Heart right ventricle (tissue), 16 donors: Measurements from ENCODE around the gene MCL1. TPM values are rescaled to one million over a fixed set of nuclear protein-coding genes. Genes with fewer than 3 reads are reported as not detected.
"Not testable (repeated sequence)": the region's sequence is repeated elsewhere in the genome, so short reads cannot be mapped to it uniquely, and the experiment has no call there.

Experiments used
- ATAC-seq, 8 donors: fragments of 200-7000 bp; cut with Tn5 transposase; one replicate each; pipeline ENCODE4 v1.9.1; 2020; ENCODE audit warnings: mild to moderate bottlenecking in 8 of 8, moderate library complexity in 8 of 8, moderate number of reproducible peaks in 1 of 8
- DNase-seq, 2 donors: peaks; one replicate each; pipeline ENCODE4 v3.0.0-alpha.2; 2020
- H3K27ac ChIP-seq, 10 donors: fragments of 200-600 bp; sonication (generic) in 2 of 10; one replicate each; pipeline versions ENCODE4 v1.5.0 to v1.8.0; 2020 to 2022; ENCODE audit warnings: mild to moderate bottlenecking in 3 of 10
- H3K27me3 ChIP-seq, 7 donors: fragments of 200-600 bp; one replicate each; pipeline ENCODE4 v1.8.0; 2021 to 2022; ENCODE audit warnings: mild to moderate bottlenecking in 2 of 7
- H3K36me3 ChIP-seq, 9 donors: fragments of 200-600 bp; sonication (generic) in 1 of 9; one replicate each; pipeline versions ENCODE4 v1.5.0 to v1.8.0; 2020 to 2022; ENCODE audit warnings: mild to moderate bottlenecking in 2 of 9
- H3K4me1 ChIP-seq, 9 donors: fragments of 200-600 bp; sonication (generic) in 1 of 9; one replicate each; pipeline versions ENCODE4 v1.5.0 to v1.8.0; 2020 to 2022; ENCODE audit warnings: mild to moderate bottlenecking in 4 of 9
- H3K4me3 ChIP-seq, 10 donors: fragments of 200-600 bp; sonication (generic) in 2 of 10; one replicate each; pipeline versions ENCODE4 v1.5.0 to v1.8.0; 2020 to 2022; ENCODE audit warnings: mild to moderate bottlenecking in 7 of 10, moderate library complexity in 2 of 10
- H3K9me3 ChIP-seq, 11 donors: fragments of 200-600 bp in 10 of 11; sonication (generic) in 2 of 11; one replicate each; pipeline versions ENCODE4 v1.5.0 to v1.8.0; 2013 to 2022; ENCODE audit warnings: mild to moderate bottlenecking in 2 of 11, control low read depth in 1 of 11, moderate library complexity in 1 of 11
- WGBS, 2 donors: extraction: QIAGEN DNeasy Blood & Tissue Kit; methylation state at CpG; one replicate each; pipeline ENCODE4 v1.1.7; 2013; ENCODE audit warnings: inconsistent platforms in 1 of 2; 5-methylcytosine and 5-hydroxymethylcytosine counted together
- intact Hi-C, 10 donors: fragments of 100-400 bp; cut with DNase I; formaldehyde crosslinking; loops; one replicate each; pipeline versions ENCODE4 v1.11.1 to v1.14.2; 2022
- polyA plus RNA-seq, 2 donors: library from polyadenylated mRNA; stranded (reverse); fragments of 200-250 nt; gene quantifications; one replicate each; pipeline ENCODE4 v1.2.3, GENCODE V29; 2013
- total RNA-seq, 10 donors: library from RNA; stranded (reverse); fragmentation: NEBNext Ultra II Directional in 3 of 10; extraction: Animal tissue kit (Norgen Biotek cat#: 25700) in 3 of 10; gene quantifications; one replicate each; pipeline versions ENCODE4 v1.2.1 to v1.2.4, GENCODE V29; 2021 to 2023
- TF ChIP-seq, protein P1 (sequence below), 9 donors: fragments of 200-600 bp; sonication (generic) in 2 of 9; IDR thresholded peaks; one replicate each; pipeline versions ENCODE4 v1.5.0 to v1.8.0; 2021 to 2022; ENCODE audit warnings: antibody characterized with exemption in 9 of 9, mild to moderate bottlenecking in 5 of 9, moderate library complexity in 1 of 9
- donor health status: Arrhythmogenic right ventricular cardiomyopathy.
- donor health status: ischemic (EF 13 %, LVEDD 7.1; RV severe dilation, severe dysfunction).
- donor health status: healthy with polysubstance abuse.
- donor health status: DM: no; HTN: yes; CAD: no.
- donor health status: DM: no; HTN: no; CAD: no.
- donor health status: ischemic (EF 25% LVEDD 6.9; RV normal size, moderate dysfunction).
- donor health status: ischemic (EF 25% LVEDD 5.7; RV mildly dilated, moderate dysfunction).
- donor health status: healthy.
- donor health status: DM: yes; HTN: yes; CAD: no.
- donor health status: Ischemic cardiomyopathy.
- donor health status: ischemic (EF 35%, LVEDD 5.7; RV mildly dilated, moderate dysfunction).
- donor health status: nonischemic (EF 11% LVEDD 7.7; RV severe dilation, severe dysfunction).
- donor health status: DM: yes; HTN: yes; CAD: no.
- donor health status: PGD.
- donor health status: ischemic (EF 29% LVEDD 5.4; RV normal size, mild dysfunction).
- donor health status: nonischemic (EF 23%, LVEDD 6.1; RV moderate dilation, normal function).

MCL1 gene
- total and polyA plus RNA-seq, 12 donors = 54.3 to 155 (median 115) TPM

DNA sequence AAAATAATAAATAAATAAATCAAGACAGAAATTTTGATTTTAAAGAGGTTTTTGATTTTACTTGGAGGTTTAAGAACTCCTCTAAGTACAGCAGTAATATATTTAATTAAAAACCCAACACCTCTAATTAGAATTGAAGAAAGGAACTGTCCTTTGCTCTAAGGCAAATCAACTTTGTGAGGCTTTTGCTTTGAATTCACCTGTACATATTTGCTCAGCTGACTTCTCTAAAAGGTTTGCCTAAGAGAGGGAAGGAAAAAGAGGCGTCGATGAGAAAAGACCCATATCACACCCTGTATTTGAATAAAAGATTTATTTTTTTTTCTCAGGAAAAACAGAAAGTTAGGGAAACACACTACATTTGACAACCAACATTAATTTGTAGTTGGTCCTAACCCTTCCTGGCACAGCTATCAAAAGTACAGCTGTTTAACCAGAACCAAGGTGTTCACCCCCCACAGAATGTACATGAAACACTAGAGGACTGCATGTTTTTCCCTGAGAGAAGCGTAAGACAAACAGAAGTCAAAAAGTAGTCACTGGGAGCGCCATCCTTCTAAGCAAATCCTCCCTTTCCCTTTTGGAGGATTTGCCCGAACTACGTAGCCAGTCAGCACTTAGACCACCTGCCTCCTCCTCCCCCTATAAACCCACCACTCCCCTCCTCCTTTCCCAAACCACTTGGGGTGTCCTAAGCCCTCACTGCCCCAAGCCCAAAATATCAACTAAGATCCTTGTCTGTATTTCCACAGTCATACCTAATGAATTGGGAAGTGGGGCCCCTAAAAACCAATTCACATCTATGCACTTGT is 4.9 kb downstream of the MCL1 start:
- ATAC-seq = no peak
- Histone ChIP-seq H3K9me3 (no peaks in the 10 kb centered on the region), H3K27ac (peak overlapping the region; percentile 40 to 100 (median 100)), H3K27me3 (no peaks in the 10 kb centered on the region), H3K4me3 (peak overlapping the region; percentile 82 to 99 (median 96)), H3K4me1 (peaks cover 14 to 70% (median 66%) of the 10 kb centered on the region in 9 donors), H3K36me3 (peaks cover 0 to 95% (median 46%) of the 10 kb centered on the region in 9 donors)
- no peak for DNase-seq
- TF ChIP-seq, protein P1, sequence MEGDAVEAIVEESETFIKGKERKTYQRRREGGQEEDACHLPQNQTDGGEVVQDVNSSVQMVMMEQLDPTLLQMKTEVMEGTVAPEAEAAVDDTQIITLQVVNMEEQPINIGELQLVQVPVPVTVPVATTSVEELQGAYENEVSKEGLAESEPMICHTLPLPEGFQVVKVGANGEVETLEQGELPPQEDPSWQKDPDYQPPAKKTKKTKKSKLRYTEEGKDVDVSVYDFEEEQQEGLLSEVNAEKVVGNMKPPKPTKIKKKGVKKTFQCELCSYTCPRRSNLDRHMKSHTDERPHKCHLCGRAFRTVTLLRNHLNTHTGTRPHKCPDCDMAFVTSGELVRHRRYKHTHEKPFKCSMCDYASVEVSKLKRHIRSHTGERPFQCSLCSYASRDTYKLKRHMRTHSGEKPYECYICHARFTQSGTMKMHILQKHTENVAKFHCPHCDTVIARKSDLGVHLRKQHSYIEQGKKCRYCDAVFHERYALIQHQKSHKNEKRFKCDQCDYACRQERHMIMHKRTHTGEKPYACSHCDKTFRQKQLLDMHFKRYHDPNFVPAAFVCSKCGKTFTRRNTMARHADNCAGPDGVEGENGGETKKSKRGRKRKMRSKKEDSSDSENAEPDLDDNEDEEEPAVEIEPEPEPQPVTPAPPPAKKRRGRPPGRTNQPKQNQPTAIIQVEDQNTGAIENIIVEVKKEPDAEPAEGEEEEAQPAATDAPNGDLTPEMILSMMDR (IDR thresholded peaks at IDR 0.05) = no peak
- intact Hi-C loops = loop anchor here in 3 of 10 donors (5.0 kb wide), 3 partner anchors 38 to 48 kb away; no protein-coding TSS in a partner anchor
- WGBS, 2 donors = 34 to 40% methylated on average over 6 of the region's 6 CpGs

DNA sequence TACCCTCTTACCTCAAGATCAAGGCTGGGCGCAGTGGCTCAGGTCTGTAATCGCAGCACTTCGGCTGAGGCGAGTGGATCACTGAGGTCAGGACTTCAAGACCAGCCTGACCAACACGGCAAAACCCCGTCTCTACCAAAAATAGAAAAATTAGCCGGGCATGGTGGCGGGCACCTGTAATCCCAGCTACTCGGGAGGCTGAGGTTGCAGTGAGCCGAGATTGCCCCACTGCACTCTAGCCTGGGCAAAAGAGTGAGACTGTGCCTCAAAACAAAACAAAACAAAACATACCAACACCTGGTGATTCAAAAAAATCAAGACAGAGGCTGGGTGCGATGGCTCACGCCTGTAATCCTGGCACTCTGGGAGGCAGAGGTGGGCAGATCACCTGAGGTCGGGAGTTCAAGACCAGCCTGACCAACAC is 5.8 kb downstream of the MCL1 start:
- H3K27me3 ChIP-seq, DNase-seq, H3K9me3 ChIP-seq, intact Hi-C loops, ATAC-seq: not testable (repeated sequence)
- 73 to 89% methylated on average over 13 of the region's 13 CpGs for WGBS, 2 donors
- Histone ChIP-seq H3K27ac (peak overlapping the region; percentile 15 to 100 (median 100)), H3K4me3 (peak overlapping the region in 6 of 10 donors; percentile 16 to 99 (median 95)), H3K36me3 (peaks cover 0 to 94% (median 46%) of the 10 kb centered on the region in 9 donors), H3K4me1 (peaks cover 19 to 78% (median 71%) of the 10 kb centered on the region in 9 donors)

DNA sequence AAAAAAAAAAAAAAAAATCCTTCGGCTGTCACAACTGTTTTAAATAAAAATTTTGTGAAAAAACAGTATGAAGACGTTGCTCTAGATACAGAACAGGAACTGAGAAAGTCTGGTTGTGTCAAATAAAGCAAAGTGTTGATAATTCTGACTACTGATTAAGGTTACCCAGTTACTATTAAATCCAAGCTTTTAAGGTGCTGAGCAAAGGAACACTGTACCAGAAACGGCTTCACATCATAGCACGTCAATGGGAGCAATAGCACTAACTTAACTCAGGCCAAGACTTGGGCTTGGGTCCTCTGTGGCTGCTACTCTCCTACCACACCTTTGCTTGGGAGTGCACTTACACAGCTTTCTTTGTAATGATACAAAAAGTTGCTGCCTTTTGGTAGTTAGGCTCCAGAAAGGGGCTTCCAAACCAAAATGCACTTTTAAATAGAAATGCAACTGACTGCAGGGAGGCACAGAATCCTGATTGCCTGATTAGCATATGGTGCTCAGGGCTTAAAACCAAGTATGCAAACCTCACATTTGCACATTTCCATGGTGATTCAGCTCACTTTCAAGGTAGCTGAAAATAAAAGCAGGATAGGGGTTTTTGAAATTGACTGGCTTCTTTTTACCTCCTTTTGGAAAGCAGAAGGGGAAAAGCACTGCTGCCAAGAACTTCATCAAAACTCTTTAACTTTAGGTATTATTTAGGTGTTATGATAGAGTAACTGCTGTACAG is 6.3 kb downstream of the MCL1 start:
- WGBS, 2 donors = 38 to 52% methylated on average over 4 of the region's 4 CpGs
- Histone ChIP-seq H3K27ac (peak overlapping the region; percentile 15 to 100 (median 100)), H3K4me1 (peaks cover 23 to 84% (median 76%) of the 10 kb centered on the region in 9 donors), H3K36me3 (peaks cover 0 to 88% (median 44%) of the 10 kb centered on the region in 9 donors), H3K4me3 (peak overlapping the region in 6 of 10 donors; percentile 16 to 98 (median 87)), H3K9me3 (no peaks in the 10 kb centered on the region), H3K27me3 (no peaks in the 10 kb centered on the region)
- intact Hi-C loops = no loop called here
- ATAC-seq = no peak
- TF ChIP-seq, protein P1 (IDR thresholded peaks at IDR 0.05) = no peak
- DNase-seq = no peak

DNA sequence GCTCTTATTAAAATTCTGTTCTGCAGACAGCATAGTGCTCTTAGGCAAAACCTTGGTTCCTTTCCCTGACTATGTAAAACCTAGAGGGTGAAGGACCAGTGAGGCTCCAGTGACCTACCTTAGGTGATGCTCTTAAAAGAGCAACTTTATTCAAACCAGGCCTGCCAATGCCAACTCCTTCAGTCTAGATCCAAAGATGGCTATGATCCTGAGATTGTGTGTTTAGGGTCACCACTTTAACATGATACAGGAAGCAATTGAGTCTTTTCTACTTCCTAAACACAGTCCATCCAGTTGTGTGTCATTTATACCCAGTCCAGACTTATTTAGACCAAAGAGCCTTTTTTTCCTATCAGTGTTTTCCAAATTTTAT is 10.8 kb downstream of the MCL1 start:
- Histone ChIP-seq H3K27ac (peak overlapping the region; percentile 78 to 100 (median 99)), H3K4me3 (peak overlapping the region in 8 of 10 donors; percentile 3 to 47 (median 34)), H3K36me3 (peaks cover 0 to 43% (median 19%) of the 10 kb centered on the region in 9 donors), H3K27me3 (no peaks in the 10 kb centered on the region), H3K4me1 (peaks cover 48 to 100% (median 99%) of the 10 kb centered on the region in 9 donors), H3K9me3 (no peaks in the 10 kb centered on the region)
- DNase-seq (no peak), ATAC-seq (peak in 2 of 8 donors; percentile 0 to 4)
- TF ChIP-seq, protein P1 (IDR thresholded peaks at IDR 0.05) = no peak
- intact Hi-C loops = loop anchor here in 4 of 10 donors (2.0 to 10.0 kb wide), 4 partner anchors 24 to 246 kb away; partner anchors contain the start of genes CTSK (in 1 of the 4) and GOLPH3L (in 1 of the 4)
